ENCODE results near the gene SIK2. TPM values are rescaled to one million over a fixed set of nuclear protein-coding genes. Genes with fewer than 3 reads are reported as not detected.

Gene SIK2
- total RNA-seq, 4 donors from 2014 or later: 6.1 to 24.3 (median 9.5) TPM

GRCh38 chr11:111665777-111666176 lies 63.5 kb downstream of the SIK2 start:
- H3K27me3 ChIP-seq: no peaks in the 10 kb centered on the region
- H3K36me3 ChIP-seq: no peaks in the 10 kb centered on the region
- DNase-seq: no peak
- H3K4me3 ChIP-seq: no peak overlapping the region
- intact Hi-C loops (cut with DNase I): no loop called here
- H3K27ac ChIP-seq: no peak overlapping the region
- 67 to 70% methylated on average over 3 of the region's 3 CpGs for WGBS, 2 donors
- peaks cover 0 to 7% (median 7%) of the 10 kb centered on the region in 3 donors for H3K4me1 ChIP-seq
- no peak for TF ChIP-seq POLR2A (IDR thresholded peaks at IDR 0.05)
- TF ChIP-seq CTCF (IDR thresholded peaks at IDR 0.05): no peak
- no peaks in the 10 kb centered on the region for H3K9me3 ChIP-seq

GRCh38 chr11:111668980-111669379 lies 66.7 kb downstream of the SIK2 start:
- no peak overlapping the region for H3K4me3 ChIP-seq
- intact Hi-C loops (cut with DNase I): no loop called here

GRCh38 chr11:111671383-111671782 lies 69.1 kb downstream of the SIK2 start:
- intact Hi-C loops (cut with DNase I): no loop called here
- WGBS, 2 donors: 100% methylated on average over 1 of the region's 1 CpG; no CpG with 5 or more reads in 1 of the 2 donors
- no peaks in the 10 kb centered on the region for H3K27me3 ChIP-seq
- H3K27ac ChIP-seq: no peak overlapping the region
- no peak for TF ChIP-seq POLR2A (IDR thresholded peaks at IDR 0.05)
- TF ChIP-seq CTCF (IDR thresholded peaks at IDR 0.05): no peak
- H3K4me3 ChIP-seq: no peak overlapping the region
- H3K9me3 ChIP-seq: no peaks in the 10 kb centered on the region
- peaks cover 7 to 54% (median 7%) of the 10 kb centered on the region in 3 donors for H3K36me3 ChIP-seq
- DNase-seq: no peak
- no peaks in the 10 kb centered on the region for H3K4me1 ChIP-seq

More at GRCh38 chr11:111668980-111669379, 66.7 kb downstream of the SIK2 start:
- 92% methylated on average over 1 of the region's 1 CpG for WGBS, 2 donors
- peaks cover 7 to 31% (median 7%) of the 10 kb centered on the region in 3 donors for H3K36me3 ChIP-seq
- TF ChIP-seq POLR2A (IDR thresholded peaks at IDR 0.05) (no peak), CTCF (IDR thresholded peaks at IDR 0.05) (no peak)
- DNase-seq: no peak
- no peaks in the 10 kb centered on the region for H3K27me3 ChIP-seq
- H3K4me1 ChIP-seq: peaks cover 0 to under 1% (median 0%) of the 10 kb centered on the region in 3 donors
- H3K27ac ChIP-seq: no peak overlapping the region
- no peaks in the 10 kb centered on the region for H3K9me3 ChIP-seq

- DNase-seq: no peak
- intact Hi-C loops (cut with DNase I): no loop called here
- no peak overlapping the region for H3K27ac ChIP-seq
- H3K9me3 ChIP-seq: no peaks in the 10 kb centered on the region
- H3K36me3 ChIP-seq: peaks cover 7 to 54% (median 7%) of the 10 kb centered on the region in 3 donors
- H3K27me3 ChIP-seq: no peaks in the 10 kb centered on the region
- H3K4me1 ChIP-seq: peaks cover 0 to 4% (median 0%) of the 10 kb centered on the region in 3 donors
- 71 to 83% methylated on average over 1 of the region's 1 CpG for WGBS, 2 donors
- no peak overlapping the region for H3K4me3 ChIP-seq
- no peak for TF ChIP-seq POLR2A (IDR thresholded peaks at IDR 0.05)
These were observed 70.7 kb downstream of the SIK2 start for GRCh38 chr11:111672949-111673348.

GRCh38 chr11:111674941-111675340 lies 72.7 kb downstream of the SIK2 start:
- 82 to 93% methylated on average over 1 of the region's 1 CpG for WGBS, 2 donors
- no peak for DNase-seq
- no peaks in the 10 kb centered on the region for H3K27me3 ChIP-seq
- intact Hi-C loops (cut with DNase I): no loop called here
- no peaks in the 10 kb centered on the region for H3K9me3 ChIP-seq
- H3K4me3 ChIP-seq: no peak overlapping the region
- H3K4me1 ChIP-seq: peaks cover 0 to 4% (median 0%) of the 10 kb centered on the region in 3 donors
- TF ChIP-seq POLR2A (IDR thresholded peaks at IDR 0.05) (no peak), CTCF (IDR thresholded peaks at IDR 0.05) (no peak)
- H3K36me3 ChIP-seq: peaks cover 7 to 54% (median 7%) of the 10 kb centered on the region in 3 donors
- no peak overlapping the region for H3K27ac ChIP-seq

- Histone ChIP-seq H3K27ac (no peak overlapping the region), H3K9me3 (no peaks in the 10 kb centered on the region), H3K36me3 (peaks cover 7 to 53% (median 7%) of the 10 kb centered on the region in 3 donors), H3K4me1 (peaks cover 0 to 4% (median 0%) of the 10 kb centered on the region in 3 donors), H3K4me3 (no peak overlapping the region), H3K27me3 (no peaks in the 10 kb centered on the region)
- intact Hi-C loops (cut with DNase I): no loop called here
- 91 to 93% methylated on average over 2 of the region's 2 CpGs for WGBS, 2 donors
- DNase-seq: no peak
- TF ChIP-seq POLR2A (IDR thresholded peaks at IDR 0.05): no peak
- no peak for TF ChIP-seq CTCF (IDR thresholded peaks at IDR 0.05)
These were observed 73.6 kb downstream of the SIK2 start for GRCh38 chr11:111675891-111676290.

Measured in esophagus squamous epithelium (tissue), 5 donors.